HUDEP-2 (cell line): Measurements from ENCODE around the gene SLC23A2.
"Not testable (repeated sequence)": the region's sequence is repeated elsewhere in the genome, so short reads cannot be mapped to it uniquely, and the experiment has no call there.

ENCODE experiments used
- DNase-seq, 76 experiments: peaks; one replicate each; lab custom pipeline; 2025; ENCODE audit not compliant: unreplicated experiment in 76 of 76; lab: John Stamatoyannopoulos, UW

Gene SLC23A2

GRCh38 chr20:4942331-4942730 lies 59.0 kb downstream of the SLC23A2 start:
- DNase-seq = no peak

- no peak for DNase-seq
Measured at GRCh38 chr20:4937407-4938319, 63.6 kb downstream of the SLC23A2 start.

GRCh38 chr20:4936851-4937406 lies 64.4 kb downstream of the SLC23A2 start:
- DNase-seq = no peak

GRCh38 chr20:4936392-4936850 lies 64.9 kb downstream of the SLC23A2 start:
- no peak for DNase-seq

GRCh38 chr20:4932061-4932460 lies 69.2 kb downstream of the SLC23A2 start:
- DNase-seq = no peak

- no peak for DNase-seq
Measured at GRCh38 chr20:4929686-4930397, 71.5 kb downstream of the SLC23A2 start.

GRCh38 chr20:4926531-4927156 lies 74.7 kb downstream of the SLC23A2 start:
- DNase-seq = no peak

- DNase-seq = no peak
Measured at GRCh38 chr20:4925842-4926530, 75.3 kb downstream of the SLC23A2 start.

- DNase-seq = no peak
Measured at GRCh38 chr20:4924446-4924845, 76.9 kb downstream of the SLC23A2 start.

- no peak for DNase-seq
Measured at GRCh38 chr20:4924032-4924431, 77.3 kb downstream of the SLC23A2 start.

GRCh38 chr20:4922186-4922585 lies 79.1 kb downstream of the SLC23A2 start:
- no peak for DNase-seq

- not testable (repeated sequence) for DNase-seq
Measured at GRCh38 chr20:4921271-4921670, 80.0 kb downstream of the SLC23A2 start.

- DNase-seq = no peak
Measured at GRCh38 chr20:4920655-4921054, 80.7 kb downstream of the SLC23A2 start.

GRCh38 chr20:4920131-4920530 lies 81.2 kb downstream of the SLC23A2 start:
- DNase-seq = no peak

- no peak for DNase-seq
Measured at GRCh38 chr20:4919047-4919704, 82.1 kb downstream of the SLC23A2 start.

GRCh38 chr20:4918473-4918872 lies 82.8 kb downstream of the SLC23A2 start:
- no peak for DNase-seq

GRCh38 chr20:4916971-4917881 lies 84.1 kb downstream of the SLC23A2 start:
- DNase-seq = no peak

- DNase-seq = no peak
Measured at GRCh38 chr20:4913147-4913546, 88.2 kb downstream of the SLC23A2 start.
